ENCODE measurements around the gene PNCK.

The PNCK gene

GRCh38 chrX:153640736-153641575, 32.7 kb downstream of the PNCK start:
- no peak for DNase-seq

- no peak for DNase-seq
Observed at GRCh38 chrX:153640045-153640686, 33.4 kb downstream of the PNCK start.

GRCh38 chrX:153639177-153640044, 34.2 kb downstream of the PNCK start:
- DNase-seq = no peak

- no peak for DNase-seq
Observed at GRCh38 chrX:153638436-153639176, 35.0 kb downstream of the PNCK start.

- no peak for DNase-seq
Observed at GRCh38 chrX:153638041-153638371, 35.6 kb downstream of the PNCK start.

GRCh38 chrX:153637121-153638040, 36.2 kb downstream of the PNCK start:
- DNase-seq = no peak

GRCh38 chrX:153636716-153637115, 36.9 kb downstream of the PNCK start:
- no peak for DNase-seq

- DNase-seq = peak; percentile 9 to 13
Observed at GRCh38 chrX:153635788-153636668, 37.6 kb downstream of the PNCK start.

- no peak for DNase-seq
Observed at GRCh38 chrX:153635388-153635787, 38.2 kb downstream of the PNCK start.

- no peak for DNase-seq
Observed at GRCh38 chrX:153634832-153635231, 38.8 kb downstream of the PNCK start.

GRCh38 chrX:153634236-153634635, 39.4 kb downstream of the PNCK start:
- DNase-seq = no peak

- no peak for DNase-seq
Observed at GRCh38 chrX:153633607-153634180, 39.9 kb downstream of the PNCK start.

GRCh38 chrX:153633048-153633447, 40.6 kb downstream of the PNCK start:
- DNase-seq = no peak

- no peak for DNase-seq
Observed at GRCh38 chrX:153632595-153632946, 41.0 kb downstream of the PNCK start.

GRCh38 chrX:153631907-153632594, 41.6 kb downstream of the PNCK start:
- no peak for DNase-seq

GRCh38 chrX:153631346-153631745, 42.3 kb downstream of the PNCK start:
- DNase-seq = no peak

- no peak for DNase-seq
Observed at GRCh38 chrX:153628665-153629064, 44.9 kb downstream of the PNCK start.

GRCh38 chrX:153628129-153628528, 45.5 kb downstream of the PNCK start:
- no peak for DNase-seq

- no peak for DNase-seq
Observed at GRCh38 chrX:153627675-153628111, 45.9 kb downstream of the PNCK start.

Data from CD4-positive, alpha-beta T cell treated with Interleukin-1 beta for 1 hour (primary cell).